GM10266 (cell line): Measurements from ENCODE around the gene GREB1L.
"Not testable (repeated sequence)": the region's sequence is repeated elsewhere in the genome, so short reads cannot be mapped to it uniquely, and the experiment has no call there.

Source experiments
- DNase-seq: peaks from one replicate; pipeline ENCODE4 v3.0.0; 2012; ENCODE audit errors: extremely low spot score
- TF ChIP-seq, protein P1 (sequence below): IDR thresholded peaks from 2 replicates; pipeline ENCODE4 v1.5.1; 2012; ENCODE audit warnings: mild to moderate bottlenecking, low read depth; ENCODE audit not compliant: control insufficient read depth, insufficient read depth; ENCODE audit errors: missing control alignments

GREB1L gene

DNA sequence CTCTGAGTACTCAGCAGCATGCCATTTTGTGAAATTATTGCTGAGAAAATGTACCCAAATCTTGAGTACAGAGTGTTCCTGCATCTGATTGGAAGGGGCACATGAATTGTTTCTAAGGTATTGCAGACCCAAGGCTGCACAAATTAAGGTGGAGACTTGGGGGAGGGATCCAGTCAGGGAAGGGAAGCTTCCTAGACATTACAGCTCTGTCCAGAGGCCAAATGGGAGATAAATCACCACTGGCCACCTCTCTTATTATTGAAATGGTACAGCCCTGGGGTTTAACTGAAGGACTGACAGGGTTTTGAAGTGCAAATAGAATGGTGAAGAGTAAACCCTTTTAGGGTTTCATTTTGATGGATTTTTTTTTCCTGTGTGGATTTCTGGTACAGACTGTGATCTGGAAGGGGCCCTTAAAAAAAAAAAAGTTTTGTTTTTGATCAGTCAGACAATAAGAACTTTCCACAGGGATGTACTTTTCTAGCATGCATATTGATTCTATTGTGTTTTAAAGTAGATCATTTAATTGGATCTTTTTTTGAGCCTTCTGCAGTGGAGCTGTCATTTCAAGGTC lies 119.4 kb downstream of the GREB1L start:
- DNase-seq, result no peak
- TF ChIP-seq, protein P1, sequence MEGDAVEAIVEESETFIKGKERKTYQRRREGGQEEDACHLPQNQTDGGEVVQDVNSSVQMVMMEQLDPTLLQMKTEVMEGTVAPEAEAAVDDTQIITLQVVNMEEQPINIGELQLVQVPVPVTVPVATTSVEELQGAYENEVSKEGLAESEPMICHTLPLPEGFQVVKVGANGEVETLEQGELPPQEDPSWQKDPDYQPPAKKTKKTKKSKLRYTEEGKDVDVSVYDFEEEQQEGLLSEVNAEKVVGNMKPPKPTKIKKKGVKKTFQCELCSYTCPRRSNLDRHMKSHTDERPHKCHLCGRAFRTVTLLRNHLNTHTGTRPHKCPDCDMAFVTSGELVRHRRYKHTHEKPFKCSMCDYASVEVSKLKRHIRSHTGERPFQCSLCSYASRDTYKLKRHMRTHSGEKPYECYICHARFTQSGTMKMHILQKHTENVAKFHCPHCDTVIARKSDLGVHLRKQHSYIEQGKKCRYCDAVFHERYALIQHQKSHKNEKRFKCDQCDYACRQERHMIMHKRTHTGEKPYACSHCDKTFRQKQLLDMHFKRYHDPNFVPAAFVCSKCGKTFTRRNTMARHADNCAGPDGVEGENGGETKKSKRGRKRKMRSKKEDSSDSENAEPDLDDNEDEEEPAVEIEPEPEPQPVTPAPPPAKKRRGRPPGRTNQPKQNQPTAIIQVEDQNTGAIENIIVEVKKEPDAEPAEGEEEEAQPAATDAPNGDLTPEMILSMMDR, result no peak

DNA sequence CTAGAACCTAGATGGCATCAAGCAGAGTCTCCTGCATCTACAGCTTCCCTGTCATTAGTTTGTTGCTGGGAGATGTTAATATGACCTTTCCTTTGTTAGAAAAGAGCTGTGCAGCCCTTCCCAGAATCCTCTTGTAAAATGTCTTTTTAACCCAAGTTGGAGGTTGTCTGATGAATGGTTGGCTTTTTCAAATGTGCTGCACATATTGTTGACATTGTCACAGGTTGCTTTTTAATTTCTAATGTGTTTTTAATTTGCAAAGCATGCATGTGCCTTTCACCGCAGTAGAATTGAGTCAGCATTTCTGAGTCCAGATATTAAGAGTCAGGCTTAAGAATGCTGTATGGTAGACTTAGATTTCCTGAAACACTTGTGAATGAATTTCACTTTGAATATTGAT lies 120.8 kb downstream of the GREB1L start:
- DNase-seq, result no peak
- TF ChIP-seq, protein P1, result no peak

DNA sequence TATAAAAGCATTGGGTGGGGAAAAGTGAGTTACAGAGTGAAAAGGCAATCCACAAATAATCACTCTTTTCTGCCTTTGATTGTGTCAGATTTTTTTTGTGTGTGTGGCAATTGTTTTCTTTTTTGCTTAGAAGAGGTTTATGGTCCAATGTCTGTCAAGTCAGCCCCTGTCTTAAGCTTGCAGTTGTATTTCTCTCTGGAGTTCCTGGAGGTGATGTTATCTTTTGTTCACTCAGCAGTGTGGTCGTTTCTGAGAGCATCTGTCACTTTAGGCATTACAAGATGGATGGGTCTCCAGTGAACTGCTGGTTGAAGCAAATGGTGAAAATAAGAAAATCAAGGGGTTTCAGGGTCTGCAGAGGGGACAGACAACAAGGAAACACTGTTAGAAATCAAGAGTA lies 121.3 kb downstream of the GREB1L start:
- no peak for DNase-seq
- TF ChIP-seq, protein P1, result no peak

DNA sequence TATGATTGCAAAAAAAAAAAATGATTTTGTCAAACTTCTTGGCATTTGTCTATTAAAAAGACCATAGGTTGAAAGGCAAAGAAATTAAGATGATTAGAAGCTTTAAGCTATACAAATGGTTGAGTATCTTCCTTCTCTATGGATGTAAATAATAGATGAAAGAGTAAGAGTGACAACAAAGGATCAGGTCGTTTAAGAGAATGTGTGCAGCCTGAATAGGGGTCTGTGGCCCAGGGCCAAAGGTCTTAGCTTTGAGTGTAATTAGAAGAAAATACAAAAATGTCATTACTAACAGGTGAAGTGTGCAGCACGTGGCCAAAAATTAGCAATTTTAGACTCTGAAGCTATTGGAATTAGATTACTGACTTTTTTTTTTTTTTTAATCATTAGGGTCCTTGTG lies 122.4 kb downstream of the GREB1L start:
- TF ChIP-seq, protein P1, result no peak
- no peak for DNase-seq

DNA sequence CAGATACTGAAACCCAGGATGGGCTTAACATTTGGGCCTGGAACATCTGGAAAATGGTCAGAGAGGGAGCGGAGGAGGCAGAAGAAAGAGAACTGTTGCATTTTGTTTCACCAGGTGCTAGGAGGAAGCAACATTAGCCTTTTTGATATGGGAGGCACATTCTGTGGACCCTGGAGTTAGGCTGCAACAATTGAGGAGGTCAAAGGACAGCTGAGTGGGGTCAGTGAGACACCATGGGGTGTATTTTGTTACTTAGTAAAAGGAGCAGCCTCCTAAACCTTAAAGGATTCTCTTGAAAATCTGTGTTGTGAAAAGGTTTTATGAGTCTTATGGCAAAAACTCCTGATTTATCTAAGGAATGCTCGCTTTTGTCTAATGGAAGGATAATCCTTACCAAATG lies 124.9 kb downstream of the GREB1L start:
- DNase-seq, result no peak
- TF ChIP-seq, protein P1, result no peak

DNA sequence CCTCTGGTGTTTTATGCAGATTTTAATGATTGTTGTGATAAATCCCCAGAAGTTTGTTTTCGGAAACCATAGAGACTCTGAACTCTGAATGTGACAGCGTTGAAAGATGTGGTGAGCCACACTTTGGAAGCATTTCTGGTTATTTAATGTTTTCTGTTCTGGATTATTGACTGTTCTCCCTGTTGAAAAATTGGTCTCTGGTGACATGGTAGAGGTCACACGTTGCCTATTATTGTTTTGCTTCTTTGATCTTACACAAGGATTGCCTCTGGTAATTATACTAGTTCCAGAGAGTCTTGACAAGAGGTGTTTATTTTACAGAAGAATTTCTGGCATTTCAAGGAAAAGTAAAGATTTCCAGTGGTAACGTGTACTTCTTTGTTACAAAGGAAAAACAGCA lies 127.1 kb downstream of the GREB1L start:
- TF ChIP-seq, protein P1, result no peak
- no peak for DNase-seq

DNA sequence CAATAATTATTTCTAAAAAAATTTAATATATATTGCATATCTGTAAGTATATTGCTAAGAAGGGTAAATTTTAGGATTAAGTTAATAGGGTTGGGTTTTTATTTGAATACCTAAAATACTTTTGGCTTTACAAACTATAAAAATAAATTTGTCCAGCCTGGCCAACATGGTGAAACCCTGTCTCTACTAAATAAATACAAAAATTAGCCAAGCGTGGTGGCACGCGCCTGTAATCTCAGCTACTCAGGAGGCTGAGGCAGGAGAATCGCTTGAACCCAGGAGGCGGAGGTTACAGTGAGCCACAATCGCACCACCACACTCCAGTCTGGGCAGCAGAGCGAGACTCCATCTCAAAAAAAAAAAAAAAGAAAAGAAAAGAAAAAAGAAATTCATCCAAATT lies 127.6 kb downstream of the GREB1L start:
- DNase-seq, result not testable (repeated sequence)

DNA sequence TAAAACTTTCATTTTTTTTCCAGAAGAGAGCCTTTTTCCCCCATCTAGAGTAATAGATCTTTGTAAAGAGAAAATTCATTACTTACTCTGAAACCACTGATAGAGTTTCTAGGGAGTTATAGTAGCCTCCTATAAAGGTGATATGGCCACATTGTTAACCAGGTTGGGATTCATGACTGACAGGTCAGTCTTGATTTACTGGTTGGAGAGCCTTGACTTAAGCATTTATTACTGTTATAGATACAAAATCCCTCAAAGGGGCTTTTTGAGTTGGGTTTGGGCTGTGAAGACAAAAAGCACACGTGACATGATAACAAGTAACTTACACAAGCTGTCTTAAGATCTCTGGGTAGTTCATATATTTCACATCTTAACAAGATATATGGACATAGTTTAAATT lies 141.0 kb downstream of the GREB1L start:
- DNase-seq, result no peak
- TF ChIP-seq, protein P1, result no peak
